Measurements from ENCODE around the gene ADAMTS17.

- TF ChIP-seq, protein P1, sequence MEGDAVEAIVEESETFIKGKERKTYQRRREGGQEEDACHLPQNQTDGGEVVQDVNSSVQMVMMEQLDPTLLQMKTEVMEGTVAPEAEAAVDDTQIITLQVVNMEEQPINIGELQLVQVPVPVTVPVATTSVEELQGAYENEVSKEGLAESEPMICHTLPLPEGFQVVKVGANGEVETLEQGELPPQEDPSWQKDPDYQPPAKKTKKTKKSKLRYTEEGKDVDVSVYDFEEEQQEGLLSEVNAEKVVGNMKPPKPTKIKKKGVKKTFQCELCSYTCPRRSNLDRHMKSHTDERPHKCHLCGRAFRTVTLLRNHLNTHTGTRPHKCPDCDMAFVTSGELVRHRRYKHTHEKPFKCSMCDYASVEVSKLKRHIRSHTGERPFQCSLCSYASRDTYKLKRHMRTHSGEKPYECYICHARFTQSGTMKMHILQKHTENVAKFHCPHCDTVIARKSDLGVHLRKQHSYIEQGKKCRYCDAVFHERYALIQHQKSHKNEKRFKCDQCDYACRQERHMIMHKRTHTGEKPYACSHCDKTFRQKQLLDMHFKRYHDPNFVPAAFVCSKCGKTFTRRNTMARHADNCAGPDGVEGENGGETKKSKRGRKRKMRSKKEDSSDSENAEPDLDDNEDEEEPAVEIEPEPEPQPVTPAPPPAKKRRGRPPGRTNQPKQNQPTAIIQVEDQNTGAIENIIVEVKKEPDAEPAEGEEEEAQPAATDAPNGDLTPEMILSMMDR (conservative IDR thresholded peaks at IDR 0.05; ENCODE audit: low read length) = no peak
- no peak for TF ChIP-seq EZH2phosphoT487 (IDR thresholded peaks at IDR 0.05; ENCODE audit: borderline replicate concordance)
These were observed 319.0 kb downstream of the ADAMTS17 start for GRCh38 chr15:100022806-100023205.
